Keratinocyte (primary cell): ENCODE results near the gene ABHD8. TPM values are rescaled to one million over a fixed set of nuclear protein-coding genes. Genes with fewer than 3 reads are reported as not detected.

ENCODE experiments used
- DNase-seq: peaks from one replicate; pipeline ENCODE4 v3.0.0-alpha.2; 2011; ENCODE audit warnings: low read depth, missing footprints, low spot score
- FAIRE-seq: peaks from 2 replicates; lab custom pipeline; 2011; peaks lifted over from hg19 to GRCh38; lab: Jason Lieb, UNC
- H2AFZ ChIP-seq: 2 replicates; pipeline ENCODE4 v1.6.0; 2012; ENCODE audit warnings: low read length, control low read depth, inconsistent platforms; ENCODE audit not compliant: control insufficient read depth
- H3K27ac ChIP-seq: 2 replicates; pipeline ENCODE4 v1.5.1; 2011; ENCODE audit warnings: low read length; ENCODE audit not compliant: control insufficient read depth, insufficient read depth
- H3K27me3 ChIP-seq: 3 replicates; pipeline ENCODE4 v1.6.0; 2011; ENCODE audit warnings: low read length; ENCODE audit not compliant: control insufficient read depth, insufficient read depth; ENCODE audit errors: extremely low read depth
- H3K36me3 ChIP-seq, 2 experiments: 2 replicates in 1 of 2; 3 replicates in 1 of 2; pipeline ENCODE4 v1.5.1; 2011; ENCODE audit warnings: low read length in 2 of 2, mild to moderate bottlenecking in 1 of 2; ENCODE audit not compliant: control insufficient read depth in 2 of 2, insufficient read depth in 2 of 2; ENCODE audit errors: extremely low read depth in 1 of 2
- H3K4me1 ChIP-seq: 3 replicates; pipeline ENCODE4 v1.5.1; 2011; ENCODE audit warnings: low read length; ENCODE audit not compliant: control insufficient read depth, insufficient read depth; ENCODE audit errors: extremely low read depth
- H3K4me2 ChIP-seq: 3 replicates; pipeline ENCODE4 v1.6.0; 2011; ENCODE audit warnings: low read depth, low read length; ENCODE audit not compliant: control insufficient read depth, insufficient read depth; ENCODE audit errors: extremely low read depth
- H3K4me3 ChIP-seq, 3 experiments: fragments of 200-600 bp in 1 of 3; sonication (generic) in 1 of 3; 2 replicates in 2 of 3; 3 replicates in 1 of 3; pipeline ENCODE4 v1.5.1; 2011 to 2016; ENCODE audit warnings: low read length in 3 of 3, mild to moderate bottlenecking in 3 of 3, control low read depth in 2 of 3, inconsistent platforms in 1 of 3, low read depth in 1 of 3, mixed read lengths in 1 of 3, mixed run types in 1 of 3, moderate library complexity in 1 of 3; ENCODE audit not compliant: control insufficient read depth in 2 of 3, insufficient read depth in 2 of 3; ENCODE audit errors: extremely low read depth in 1 of 3
- H3K79me2 ChIP-seq: 2 replicates; pipeline ENCODE4 v1.6.0; 2012; ENCODE audit warnings: low read length; ENCODE audit not compliant: control insufficient read depth, insufficient read depth
- H3K9ac ChIP-seq: 3 replicates; pipeline ENCODE4 v1.6.0; 2011; ENCODE audit warnings: low read length; ENCODE audit not compliant: control insufficient read depth, insufficient read depth; ENCODE audit errors: extremely low read depth
- H3K9me1 ChIP-seq: 3 replicates; pipeline ENCODE4 v1.6.0; 2011; ENCODE audit warnings: low read length; ENCODE audit not compliant: control insufficient read depth, insufficient read depth; ENCODE audit errors: extremely low read depth
- H3K9me3 ChIP-seq: 2 replicates; pipeline ENCODE4 v1.5.1; 2012; ENCODE audit warnings: low read depth, low read length; ENCODE audit not compliant: control insufficient read depth
- H4K20me1 ChIP-seq: 3 replicates; pipeline ENCODE4 v1.6.0; 2011; ENCODE audit warnings: low read length; ENCODE audit not compliant: control insufficient read depth, insufficient read depth; ENCODE audit errors: extremely low read depth
- CTCF ChIP-seq, 3 experiments: IDR thresholded peaks in 1 of 3; conservative IDR thresholded peaks in 1 of 3; optimal IDR thresholded peaks in 1 of 3; 2 replicates in 2 of 3; 3 replicates in 1 of 3; pipeline versions ENCODE3 to v1.5.1; 2011; ENCODE audit warnings: low read length in 3 of 3, mild to moderate bottlenecking in 3 of 3, moderate library complexity in 2 of 3, control low read depth in 1 of 3, inconsistent platforms in 1 of 3; ENCODE audit not compliant: insufficient read depth in 2 of 3; ENCODE audit errors: extremely low read depth in 1 of 3
- EZH2 ChIP-seq: IDR thresholded peaks from one replicate; pipeline ENCODE4 v1.6.1; 2012; ENCODE audit warnings: inconsistent platforms, mild to moderate bottlenecking, low read length, moderate library complexity
- dilution Hi-C: fragments of 300-500 bp; cut with MboI; formaldehyde crosslinking; loops from one replicate; pipeline ENCODE4 v1.7.0; 2020; ENCODE audit warnings: low sequenced_read_pairs; ENCODE audit not compliant: extremely low pct_ligation_motif_present
- polyA plus RNA-seq, 5 experiments: library from polyadenylated mRNA; depleted of rRNA in 3 of 5; stranded (reverse) in 3 of 5; stranded (forward) in 1 of 5; unstranded in 1 of 5; fragments of >200 nt; gene quantifications; 1 replicate in 1 of 5; 2 replicates in 3 of 5; 3 replicates in 1 of 5; pipeline versions ENCODE4 v1.2.1 to v1.2.3, GENCODE V29; 2011 to 2012; ENCODE audit warnings: missing spikeins in 2 of 5, low read depth in 1 of 5, low replicate concordance in 1 of 5

Gene ABHD8
- polyA plus RNA-seq, 1 donor (not counting 4 experiments of a cell fraction or from before 2014, with no cell fraction given): 4.1 TPM

GRCh38 chr19:17292301-17293074 is 10.7 kb downstream of the ABHD8 start:
- no peak for DNase-seq
- TF ChIP-seq EZH2 (no peak), CTCF (optimal IDR thresholded peaks at IDR 0.05 in 1 of 3, IDR thresholded peaks at IDR 0.05 in 1 of 3, conservative IDR thresholded peaks at IDR 0.05 in 1 of 3; ENCODE audit: extremely low read depth in 1 of 3, insufficient read depth in 2 of 3, low read length in 3 of 3) (peak; percentile 75 to 97 (median 92))
- Histone ChIP-seq H3K4me1 (peaks cover 11% of the 10 kb centered on the region), H3K9ac (peak overlapping the region; percentile 61), H3K36me3 (peaks cover 0 to 9% of the 10 kb centered on the region in 2 experiments), H2AFZ (peak overlapping the region; percentile 93), H4K20me1 (peaks cover 3% of the 10 kb centered on the region), H3K79me2 (peaks cover 4% of the 10 kb centered on the region), H3K27ac (peak overlapping the region; percentile 8), H3K9me3 (no peaks in the 10 kb centered on the region), H3K27me3 (no peaks in the 10 kb centered on the region), H3K4me2 (peak overlapping the region; percentile 80), H3K4me3 (peak overlapping the region; percentile 30 to 80 (median 65)), H3K9me1 (no peaks in the 10 kb centered on the region)
- dilution Hi-C loops: no loop called here
- peak; percentile 81 for FAIRE-seq

GRCh38 chr19:17289489-17289888 is 13.7 kb downstream of the ABHD8 start:
- Histone ChIP-seq H3K9me1 (no peaks in the 10 kb centered on the region), H3K4me3 (no peak overlapping the region), H3K4me2 (no peak overlapping the region), H3K27me3 (no peaks in the 10 kb centered on the region), H3K4me1 (no peaks in the 10 kb centered on the region), H3K9ac (no peak overlapping the region), H3K27ac (no peak overlapping the region), H3K9me3 (no peaks in the 10 kb centered on the region), H2AFZ (no peak overlapping the region), H3K36me3 (peaks cover 0 to 7% of the 10 kb centered on the region in 2 experiments), H4K20me1 (no peaks in the 10 kb centered on the region), H3K79me2 (peaks cover 4% of the 10 kb centered on the region)
- dilution Hi-C loops: no loop called here
- DNase-seq (no peak), FAIRE-seq (no peak)
- no peak for TF ChIP-seq CTCF (optimal IDR thresholded peaks at IDR 0.05 in 1 of 3, IDR thresholded peaks at IDR 0.05 in 1 of 3, conservative IDR thresholded peaks at IDR 0.05 in 1 of 3; ENCODE audit: extremely low read depth in 1 of 3, insufficient read depth in 2 of 3, low read length in 3 of 3)
- TF ChIP-seq EZH2: no peak
